PC-9 (cell line): Measurements from ENCODE around the gene RPL5. TPM values are rescaled to one million over a fixed set of nuclear protein-coding genes. Genes with fewer than 3 reads are reported as not detected.

Source experiments
- BruUV-seq: library from RNA; stranded (reverse); fragments of 400-500 nt; replicated peaks from 2 replicates; lab custom pipeline; 2021; lab: Mats Ljungman, UMichigan
- CTCF ChIA-PET: fragments of 300-600 bp; sonication (Branson Sonifier 250); formaldehyde crosslinking; loops from one replicate; lab custom pipeline; 2022; ENCODE audit warnings: antibody characterized with exemption; lab: Charles Lee
- POLR2A ChIA-PET: fragments of 300-600 bp; sonication (Branson Sonifier 250); formaldehyde crosslinking; loops from one replicate; lab custom pipeline; 2022; ENCODE audit warnings: antibody characterized with exemption; ENCODE audit not compliant: unreplicated experiment; lab: Charles Lee
- DNase-seq, 2 experiments: peaks; one replicate each; pipeline versions ENCODE4 v3.0.0 to v3.0.0-alpha.2; 2015 to 2022; ENCODE audit warnings: mixed read lengths in 1 of 2
- H2AFZ ChIP-seq: fragments of 200-600 bp; sonication (generic); 2 replicates; pipeline ENCODE4 v1.8.1; 2017; ENCODE audit warnings: antibody characterized with exemption
- H3F3A ChIP-seq: fragments of 200-600 bp; sonication (generic); 2 replicates; pipeline ENCODE4 v1.8.1; 2017; ENCODE audit warnings: antibody characterized with exemption, mild to moderate bottlenecking, low read depth; ENCODE audit not compliant: insufficient read depth
- H3K27ac ChIP-seq: fragments of 200-600 bp; sonication (generic); 2 replicates; pipeline ENCODE4 v1.6.1; 2016; ENCODE audit warnings: mixed run types
- H3K27me3 ChIP-seq: fragments of 200-600 bp; sonication (generic); 2 replicates; pipeline ENCODE4 v1.6.1; 2016; ENCODE audit warnings: low read depth, mixed run types; ENCODE audit not compliant: insufficient read depth
- H3K36me3 ChIP-seq: fragments of 200-600 bp; sonication (generic); 2 replicates; pipeline ENCODE4 v1.6.1; 2016; ENCODE audit warnings: low read depth, mixed run types
- H3K4me1 ChIP-seq: fragments of 200-600 bp; sonication (generic); replicated peaks from 2 replicates; pipeline ENCODE4 v1.6.1; 2016; ENCODE audit warnings: mixed run types; ENCODE audit not compliant: insufficient read depth
- H3K4me2 ChIP-seq: fragments of 200-600 bp; sonication (generic); 2 replicates; pipeline ENCODE4 v1.6.1; 2017; ENCODE audit warnings: mixed run types
- H3K4me3 ChIP-seq: fragments of 200-600 bp; sonication (generic); 2 replicates; pipeline ENCODE4 v1.6.1; 2016; ENCODE audit warnings: mixed run types
- H3K79me2 ChIP-seq: fragments of 200-600 bp; sonication (generic); 2 replicates; pipeline ENCODE4 v1.6.1; 2017; ENCODE audit warnings: low read depth, mixed run types
- H3K9me2 ChIP-seq: fragments of 200-600 bp; sonication (generic); 2 replicates; pipeline ENCODE4 v1.8.1; 2017; ENCODE audit warnings: mild to moderate bottlenecking; ENCODE audit not compliant: insufficient read depth
- H3K9me3 ChIP-seq: fragments of 200-600 bp; sonication (generic); 2 replicates; pipeline ENCODE4 v1.8.1; 2016; ENCODE audit warnings: low read depth; ENCODE audit not compliant: insufficient read depth
- H4K20me1 ChIP-seq: fragments of 200-600 bp; sonication (generic); 2 replicates; pipeline ENCODE4 v1.8.1; 2017; ENCODE audit not compliant: insufficient read depth
- EZH2 ChIP-seq: fragments of 200-600 bp; sonication (generic); IDR thresholded peaks from 2 replicates; pipeline ENCODE4 v1.8.0; 2017; ENCODE audit warnings: antibody characterized with exemption, low read depth
- intact Hi-C: fragments of 100-400 bp; cut with micrococcal nuclease; formaldehyde crosslinking; loops from one replicate; pipeline ENCODE4 v1.10.0; 2022; ENCODE audit not compliant: unreplicated experiment
- total RNA-seq: library from RNA; stranded (reverse); gene quantifications from 2 replicates; pipeline ENCODE4 v1.2.3, GENCODE V29; 2021
- TF ChIP-seq, protein P1 (sequence below): fragments of 200-600 bp; sonication (generic); conservative IDR thresholded peaks from 2 replicates; pipeline ENCODE4 v1.6.1; 2017; ENCODE audit warnings: mixed run types, antibody characterized with exemption, mild to moderate bottlenecking, moderate library complexity

Gene RPL5
- total RNA-seq, 1 experiment from 2014 or later = 1,050 TPM

- peaks cover under 1% of the 10 kb centered on the region for H3K4me1 ChIP-seq
These were observed 11.2 kb downstream of the RPL5 start for GRCh38 chr1:92843046-92843423.

DNA sequence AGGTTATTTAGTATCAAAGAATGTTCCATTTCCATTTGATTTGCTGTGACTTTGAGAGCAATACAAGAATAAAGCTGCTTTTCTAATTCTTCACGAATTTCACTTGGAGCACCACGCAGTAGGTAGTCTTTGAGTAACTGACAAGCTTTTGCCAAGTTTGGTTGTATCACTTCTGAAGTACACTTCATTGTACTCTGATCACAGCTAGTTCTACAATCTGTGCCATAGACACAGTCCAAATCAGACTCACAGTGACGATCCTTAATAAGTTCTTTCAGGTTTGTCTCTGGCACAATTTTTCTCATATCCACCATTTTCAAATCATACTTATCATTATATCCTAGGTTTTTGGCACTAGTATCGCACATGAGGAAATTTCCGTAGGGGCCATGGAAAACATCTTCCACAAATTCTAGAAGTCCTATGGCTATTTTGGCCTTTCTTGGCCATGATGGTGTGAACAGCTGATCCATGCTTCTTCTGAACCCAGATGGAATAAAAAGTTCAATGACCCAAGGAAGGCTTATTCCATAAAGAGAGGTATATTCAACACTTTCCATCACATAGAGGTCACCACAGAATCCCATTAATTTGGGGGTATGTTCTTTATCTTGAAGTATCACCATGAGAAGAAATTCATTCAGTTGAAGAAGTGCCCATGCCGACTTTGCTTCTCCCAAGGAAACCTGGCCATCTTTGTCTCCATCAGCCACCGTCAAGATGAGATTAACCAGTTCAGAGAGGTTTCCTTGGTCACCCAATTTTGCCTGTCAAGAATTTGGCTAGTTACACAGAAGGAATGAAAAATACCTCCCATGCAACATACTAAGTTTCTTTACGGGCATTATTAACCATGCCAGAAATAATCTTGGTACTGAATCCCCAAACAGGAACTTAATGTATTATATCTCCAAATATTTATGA is 11.9 kb downstream of the RPL5 start:
- ChIA-PET POLR2A (interaction anchor here (0.5 kb wide), 1 partner anchor 143 kb away, joined by 11 read pairs; no protein-coding TSS in a partner anchor), CTCF (no interaction called here)
- no peak overlapping the region for H2AFZ ChIP-seq
- H4K20me1 ChIP-seq = peaks cover 40% of the 10 kb centered on the region
- H3K4me2 ChIP-seq = no peak overlapping the region
- H3F3A ChIP-seq = peaks cover 72% of the 10 kb centered on the region
- no peaks in the 10 kb centered on the region for H3K9me3 ChIP-seq
- no TSS peak for BruUV-seq
- H3K4me1 ChIP-seq = no peaks in the 10 kb centered on the region
- TF ChIP-seq EZH2 = no peak
- TF ChIP-seq, protein P1, sequence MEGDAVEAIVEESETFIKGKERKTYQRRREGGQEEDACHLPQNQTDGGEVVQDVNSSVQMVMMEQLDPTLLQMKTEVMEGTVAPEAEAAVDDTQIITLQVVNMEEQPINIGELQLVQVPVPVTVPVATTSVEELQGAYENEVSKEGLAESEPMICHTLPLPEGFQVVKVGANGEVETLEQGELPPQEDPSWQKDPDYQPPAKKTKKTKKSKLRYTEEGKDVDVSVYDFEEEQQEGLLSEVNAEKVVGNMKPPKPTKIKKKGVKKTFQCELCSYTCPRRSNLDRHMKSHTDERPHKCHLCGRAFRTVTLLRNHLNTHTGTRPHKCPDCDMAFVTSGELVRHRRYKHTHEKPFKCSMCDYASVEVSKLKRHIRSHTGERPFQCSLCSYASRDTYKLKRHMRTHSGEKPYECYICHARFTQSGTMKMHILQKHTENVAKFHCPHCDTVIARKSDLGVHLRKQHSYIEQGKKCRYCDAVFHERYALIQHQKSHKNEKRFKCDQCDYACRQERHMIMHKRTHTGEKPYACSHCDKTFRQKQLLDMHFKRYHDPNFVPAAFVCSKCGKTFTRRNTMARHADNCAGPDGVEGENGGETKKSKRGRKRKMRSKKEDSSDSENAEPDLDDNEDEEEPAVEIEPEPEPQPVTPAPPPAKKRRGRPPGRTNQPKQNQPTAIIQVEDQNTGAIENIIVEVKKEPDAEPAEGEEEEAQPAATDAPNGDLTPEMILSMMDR = no peak
- H3K79me2 ChIP-seq = peaks cover 23% of the 10 kb centered on the region
- no peaks in the 10 kb centered on the region for H3K27me3 ChIP-seq
- peaks cover 54% of the 10 kb centered on the region for H3K36me3 ChIP-seq
- intact Hi-C loops = no loop called here
- H3K4me3 ChIP-seq = no peak overlapping the region
- DNase-seq = no peak
- no peaks in the 10 kb centered on the region for H3K9me2 ChIP-seq
- 0 out of 2 replicates have a peak overlapping the region, but pooled peaks have one; percentile 0 for H3K27ac ChIP-seq

More at GRCh38 chr1:92843046-92843423, 11.2 kb downstream of the RPL5 start:
- Histone ChIP-seq H3F3A (peaks cover 75% of the 10 kb centered on the region), H3K36me3 (peaks cover 61% of the 10 kb centered on the region), H2AFZ (no peak overlapping the region), H3K9me3 (no peaks in the 10 kb centered on the region), H3K27ac (no peak overlapping the region), H3K27me3 (no peaks in the 10 kb centered on the region), H3K9me2 (no peaks in the 10 kb centered on the region), H4K20me1 (peaks cover 47% of the 10 kb centered on the region), H3K4me2 (no peak overlapping the region), H3K79me2 (peaks cover 30% of the 10 kb centered on the region), H3K4me3 (no peak overlapping the region)
- POLR2A ChIA-PET = no interaction called here
- CTCF ChIA-PET = no interaction called here
- no TSS peak for BruUV-seq
- no peak for TF ChIP-seq EZH2
- TF ChIP-seq, protein P1 = no peak
- DNase-seq = no peak
- intact Hi-C loops = no loop called here

DNA sequence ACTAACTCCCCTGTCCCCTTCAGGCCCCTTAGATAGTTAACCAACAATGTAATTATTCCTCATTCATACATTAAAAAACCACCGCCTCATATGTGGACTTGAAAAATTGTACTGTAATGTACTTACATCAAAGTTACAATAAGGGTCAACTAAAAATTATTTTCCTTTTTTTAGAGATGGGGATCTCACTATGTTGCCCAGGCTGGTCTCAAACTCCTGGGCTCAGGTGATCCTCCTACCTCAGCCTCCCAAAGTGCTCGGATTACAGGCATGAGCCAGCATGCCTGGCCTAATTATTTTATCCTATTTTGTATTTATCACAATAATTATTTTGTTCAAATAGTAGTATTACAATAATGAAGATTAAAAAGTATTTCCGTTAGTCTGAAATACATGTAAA is 12.6 kb downstream of the RPL5 start:
- CTCF ChIA-PET = no interaction called here
- intact Hi-C loops = no loop called here

More for the DNA sequence above, 12.6 kb downstream of the RPL5 start:
- Histone ChIP-seq H3K79me2 (peaks cover 16% of the 10 kb centered on the region), H3K27ac (0 out of 2 replicates have a peak overlapping the region, but pooled peaks have one; percentile 0), H3K9me2 (no peaks in the 10 kb centered on the region), H2AFZ (no peak overlapping the region), H3K4me2 (no peak overlapping the region), H3K27me3 (no peaks in the 10 kb centered on the region), H3K36me3 (peaks cover 47% of the 10 kb centered on the region), H3K4me1 (no peaks in the 10 kb centered on the region), H3K9me3 (no peaks in the 10 kb centered on the region), H3F3A (peaks cover 64% of the 10 kb centered on the region), H3K4me3 (no peak overlapping the region), H4K20me1 (peaks cover 33% of the 10 kb centered on the region)
- POLR2A ChIA-PET = no interaction called here
- no TSS peak for BruUV-seq
- no peak for DNase-seq
- no peak for TF ChIP-seq EZH2
- TF ChIP-seq, protein P1 = no peak
